GM19043 (cell line): ENCODE data around the gene EDIL3.
"Not testable (repeated sequence)": the region's sequence is repeated elsewhere in the genome, so short reads cannot be mapped to it uniquely, and the experiment has no call there.

Source experiments
- ATAC-seq: cut with Tn5 transposase; IDR thresholded peaks from one replicate; pipeline ENCODE4 v1.9.1; 2021; ENCODE audit warnings: low read depth; ENCODE audit not compliant: unreplicated experiment

EDIL3 gene

DNA sequence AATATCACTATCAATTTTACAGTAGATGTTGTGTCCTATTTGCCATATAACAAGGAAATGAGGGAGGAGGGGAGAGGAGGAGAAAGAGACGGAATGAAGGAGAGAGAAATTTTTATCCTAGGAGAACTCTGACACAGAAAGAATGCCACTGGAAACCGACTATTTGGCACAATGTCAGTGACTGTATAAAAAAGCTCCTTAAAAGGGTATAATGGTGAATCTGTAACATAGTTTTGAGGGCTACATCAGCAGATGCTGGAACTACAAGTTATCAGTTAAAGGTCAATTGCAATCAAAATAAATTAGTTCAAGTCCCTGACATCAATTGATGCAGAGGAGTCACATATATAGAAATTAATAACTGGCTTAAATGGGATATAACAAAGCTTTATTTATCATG, 5.7 kb downstream of the EDIL3 start:
- no peak for ATAC-seq

GRCh38 chr5:84378420-84378819, 6.3 kb downstream of the EDIL3 start:
- no peak for ATAC-seq

- no peak for ATAC-seq
These were observed 8.3 kb downstream of the EDIL3 start for GRCh38 chr5:84376346-84376745.

- ATAC-seq: no peak
These were observed 10.1 kb downstream of the EDIL3 start for GRCh38 chr5:84374568-84374967.

GRCh38 chr5:84373506-84373905, 11.2 kb downstream of the EDIL3 start:
- ATAC-seq: no peak

DNA sequence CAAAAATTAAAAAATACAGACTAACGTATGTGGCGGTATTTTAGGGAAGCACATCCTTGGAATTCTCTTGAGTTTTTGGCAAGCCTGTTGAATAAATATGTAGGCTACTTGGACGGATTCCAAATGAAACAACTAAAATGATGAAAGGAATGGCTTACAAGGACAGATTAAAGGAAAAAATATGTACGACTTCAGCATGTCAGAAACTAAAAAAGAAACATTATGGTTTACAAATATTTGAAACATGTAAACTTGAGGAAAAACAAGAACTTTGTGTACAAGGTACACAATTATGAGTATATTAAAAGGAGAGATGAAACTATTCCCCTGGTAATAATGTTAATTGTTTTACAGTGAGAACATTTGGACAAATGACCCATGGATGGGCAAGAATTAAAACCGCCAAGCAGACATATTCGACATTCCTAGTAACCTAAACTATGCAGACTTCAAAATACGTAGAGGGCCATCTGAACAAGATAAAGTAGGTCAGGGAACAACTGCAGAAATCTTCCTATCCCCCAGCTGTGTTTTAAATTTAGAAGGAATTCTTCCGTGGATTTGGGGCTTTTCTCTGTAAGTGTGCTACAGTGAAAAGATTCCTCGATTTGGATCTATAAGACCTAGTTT, 12.5 kb downstream of the EDIL3 start:
- no peak for ATAC-seq

- ATAC-seq: no peak
These were observed 14.5 kb downstream of the EDIL3 start for GRCh38 chr5:84370176-84370575.

DNA sequence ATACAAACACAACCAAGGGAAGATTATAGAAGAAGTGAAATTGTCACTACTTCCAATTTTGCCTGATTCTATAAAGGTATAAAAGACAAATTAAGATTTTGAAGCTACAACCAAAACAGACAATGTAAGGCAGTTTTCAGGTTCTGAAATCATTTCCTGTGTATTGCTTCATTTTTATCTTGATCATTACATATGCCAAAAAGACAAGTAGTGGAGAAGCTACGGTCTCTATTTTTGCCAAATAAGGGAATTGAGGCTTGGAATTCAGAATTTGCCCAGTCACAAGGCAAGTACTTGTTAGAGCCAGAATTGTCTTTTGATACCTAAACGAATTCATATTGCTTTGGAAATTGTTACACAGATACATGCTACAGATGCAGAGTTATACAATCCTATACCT, 20.6 kb downstream of the EDIL3 start:
- no peak for ATAC-seq

DNA sequence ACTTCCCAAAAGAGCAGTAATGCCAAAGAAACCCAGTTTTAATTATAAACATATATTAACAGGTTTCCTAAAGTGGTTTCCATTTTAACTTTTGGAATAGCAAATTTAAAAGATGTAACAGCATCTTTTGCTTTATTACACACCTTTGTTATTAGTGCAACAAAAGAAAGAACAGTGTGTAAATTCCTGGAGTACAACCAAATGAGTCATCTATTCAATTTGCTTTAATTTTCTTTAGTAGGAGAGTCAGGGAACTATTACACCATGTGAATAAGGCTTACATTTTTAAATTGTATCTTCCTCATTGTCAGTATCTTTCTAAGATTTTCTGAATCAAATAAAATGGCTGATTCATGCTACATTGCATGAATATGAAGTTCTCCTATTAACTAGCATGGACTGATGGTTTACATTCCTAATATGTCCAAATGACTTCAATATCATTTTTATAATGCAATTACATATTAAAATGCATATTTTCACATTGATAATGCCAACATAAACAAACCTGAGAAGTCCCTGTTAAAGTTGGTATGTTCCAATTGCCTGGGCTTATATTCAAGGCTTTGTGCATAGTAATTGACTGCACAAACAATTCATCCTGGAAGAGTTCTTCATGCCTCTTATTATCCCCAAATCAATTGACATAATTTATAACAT, 22.5 kb downstream of the EDIL3 start:
- ATAC-seq: no peak

DNA sequence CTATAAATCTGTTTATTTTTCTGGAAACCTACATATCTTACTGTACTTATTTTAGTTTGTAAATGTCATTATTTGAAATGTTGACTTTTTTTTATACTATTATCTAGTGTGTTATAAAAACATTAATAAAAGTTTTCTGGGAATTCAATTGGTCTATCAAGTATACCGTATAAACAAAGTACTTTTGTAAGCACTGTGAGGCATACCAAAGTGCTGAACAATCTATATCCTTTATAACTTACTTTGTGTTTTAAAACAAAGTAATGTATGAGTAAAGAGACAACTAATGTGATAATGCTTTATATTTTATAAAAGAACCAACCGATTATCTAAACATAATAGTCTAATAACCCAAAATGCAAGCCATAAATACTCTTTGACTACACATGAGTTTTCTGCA, 23.1 kb downstream of the EDIL3 start:
- ATAC-seq: no peak

- ATAC-seq: no peak
These were observed 24.6 kb downstream of the EDIL3 start for GRCh38 chr5:84360056-84360455.

DNA sequence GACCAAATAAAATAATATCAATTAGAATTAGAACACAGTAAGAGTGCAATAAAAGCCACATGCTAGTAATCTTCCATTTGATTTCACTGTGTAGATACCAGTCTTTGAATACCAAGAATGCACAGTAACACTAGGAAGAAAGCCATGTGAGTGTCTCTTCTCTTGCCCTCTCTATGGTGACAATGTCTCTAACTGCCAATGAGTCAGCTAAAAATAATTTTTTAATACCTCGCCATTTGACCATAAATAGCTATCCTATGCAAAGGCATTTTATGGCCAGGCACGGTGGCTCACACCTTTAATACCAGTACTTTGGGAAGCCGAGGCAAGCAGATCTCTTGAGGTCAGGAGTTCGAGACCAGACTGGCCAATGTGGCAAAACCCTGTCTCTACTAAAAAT, 30.6 kb downstream of the EDIL3 start:
- ATAC-seq: no peak

GRCh38 chr5:84344788-84345187, 39.9 kb downstream of the EDIL3 start:
- ATAC-seq: no peak

GRCh38 chr5:84343171-84343570, 41.5 kb downstream of the EDIL3 start:
- ATAC-seq: no peak

DNA sequence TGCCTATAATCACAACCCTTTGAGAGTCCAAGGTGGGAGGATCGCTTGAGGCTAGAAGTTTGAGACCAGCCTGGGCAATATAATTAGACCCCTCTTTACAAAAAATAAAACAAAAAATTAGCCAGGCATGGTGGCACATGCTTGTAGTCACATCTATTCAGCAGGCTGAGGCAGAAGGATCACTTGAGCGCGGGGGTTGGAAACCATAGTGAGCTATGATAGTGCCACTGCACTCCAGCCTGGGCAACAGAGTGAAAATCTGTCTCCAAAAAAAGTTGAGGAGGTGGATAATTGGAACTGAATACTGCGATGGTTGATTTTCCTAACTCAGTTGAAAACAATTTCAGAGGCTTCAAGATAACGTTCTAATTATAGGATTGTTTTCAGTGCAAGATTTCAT, 52.6 kb downstream of the EDIL3 start:
- ATAC-seq: no peak

- ATAC-seq: no peak
These were observed 57.1 kb downstream of the EDIL3 start for GRCh38 chr5:84327591-84327990.

- ATAC-seq: no peak
These were observed 62.0 kb downstream of the EDIL3 start for GRCh38 chr5:84322646-84323045.

- not testable (repeated sequence) for ATAC-seq
These were observed 66.9 kb downstream of the EDIL3 start for GRCh38 chr5:84317826-84318225.

- ATAC-seq: not testable (repeated sequence)
These were observed 72.4 kb downstream of the EDIL3 start for GRCh38 chr5:84312280-84312679.

DNA sequence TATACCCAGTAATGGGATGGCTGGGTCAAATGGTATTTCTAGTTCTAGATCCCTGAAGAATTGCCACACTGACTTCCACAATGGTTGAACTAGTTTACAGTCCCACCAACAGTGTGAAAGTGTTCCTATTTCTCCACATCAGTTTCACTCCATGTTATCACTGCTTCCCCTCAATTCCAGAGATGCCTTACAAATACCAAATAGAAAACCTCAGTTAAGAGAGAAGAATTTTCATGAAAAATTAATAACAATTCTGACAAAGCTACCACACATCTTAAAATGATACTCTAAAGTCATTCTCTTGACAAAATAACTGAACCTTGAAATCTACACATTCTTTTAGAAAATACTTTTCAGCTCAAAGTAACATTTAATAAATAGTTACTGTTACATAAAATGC, 74.8 kb downstream of the EDIL3 start:
- ATAC-seq: not testable (repeated sequence)

DNA sequence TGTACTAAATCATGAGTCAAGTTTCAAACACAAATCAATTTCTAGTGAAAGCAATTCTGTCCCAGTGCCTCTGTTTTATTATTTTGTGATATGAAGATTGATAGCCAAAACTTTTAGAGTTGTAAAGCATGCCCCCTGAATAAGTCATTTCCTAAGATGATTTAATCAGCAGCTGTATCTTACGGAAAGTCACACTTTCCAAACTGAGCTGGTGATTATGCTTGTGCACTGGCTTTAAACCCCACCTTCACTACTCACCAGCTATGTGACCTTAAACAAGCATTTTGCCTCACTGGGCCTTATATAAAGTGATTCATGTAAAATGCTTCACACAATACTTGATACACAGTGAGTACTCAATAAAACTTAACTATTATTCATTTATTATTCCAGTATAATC, 78.1 kb downstream of the EDIL3 start:
- ATAC-seq: no peak

DNA sequence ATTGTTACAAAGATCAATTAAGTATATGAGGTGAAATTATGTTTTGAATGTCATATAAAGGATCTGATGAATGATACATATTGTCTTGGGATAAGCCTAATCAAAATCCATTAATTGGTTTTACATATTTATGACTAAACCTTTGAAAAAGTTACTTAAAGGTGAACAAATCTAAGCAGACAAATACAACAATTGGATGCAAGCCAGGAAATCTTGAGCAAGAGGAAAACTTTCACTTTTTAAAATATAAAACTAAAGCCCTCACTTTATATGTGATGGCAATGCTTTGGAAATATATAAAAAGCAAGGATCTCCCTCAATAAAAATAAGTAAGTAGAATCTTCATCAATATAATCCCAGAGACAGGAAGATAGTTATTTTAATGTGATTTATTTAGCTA, 80.1 kb downstream of the EDIL3 start:
- no peak for ATAC-seq

DNA sequence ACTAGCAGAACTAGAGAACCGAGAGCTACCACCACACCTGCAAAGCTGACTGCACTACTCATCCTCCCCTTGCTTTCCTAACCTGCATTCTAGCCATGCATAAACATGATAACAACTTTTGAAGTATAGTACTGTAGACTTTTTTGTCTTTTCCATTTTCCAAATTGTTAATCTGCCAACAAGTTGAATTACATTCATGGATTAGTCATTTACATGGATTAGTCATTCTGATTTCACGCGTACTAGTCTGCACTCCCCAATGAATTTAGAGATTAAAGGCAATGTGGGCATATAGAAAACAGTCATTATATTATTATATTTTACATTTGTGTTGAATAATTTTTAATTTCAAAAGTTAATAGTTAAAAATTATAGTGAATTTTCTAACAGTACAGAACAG, 81.4 kb downstream of the EDIL3 start:
- ATAC-seq: no peak
